ENCODE measurements around the gene PDLIM7.

PDLIM7 gene

DNA sequence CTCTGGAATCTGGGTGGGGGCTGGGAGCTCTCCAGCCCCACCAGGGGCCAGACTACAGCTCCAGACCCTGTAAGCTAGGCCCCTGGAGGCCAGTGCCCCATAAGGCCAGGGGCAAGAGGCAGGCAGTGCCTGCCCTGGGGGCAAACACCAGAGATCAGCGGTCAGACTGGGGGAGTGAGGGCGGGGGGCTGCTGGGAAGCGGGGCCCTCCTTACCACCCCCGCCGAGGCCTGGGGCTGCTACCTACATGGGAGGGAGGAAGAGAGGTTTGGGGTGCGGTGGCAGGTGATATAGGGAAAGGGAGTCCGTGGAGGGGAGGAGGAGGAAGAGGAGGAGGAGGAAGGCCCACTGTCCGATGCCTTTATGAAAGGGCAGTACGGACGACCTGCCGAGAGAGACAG is 38.0 kb downstream of the PDLIM7 start:
- no peak for TF ChIP-seq ZNF274 (IDR thresholded peaks at IDR 0.05; ENCODE audit: low read depth, low read length)
- no peak overlapping the region for H3K4me3 ChIP-seq (ENCODE audit: low read length)

DNA sequence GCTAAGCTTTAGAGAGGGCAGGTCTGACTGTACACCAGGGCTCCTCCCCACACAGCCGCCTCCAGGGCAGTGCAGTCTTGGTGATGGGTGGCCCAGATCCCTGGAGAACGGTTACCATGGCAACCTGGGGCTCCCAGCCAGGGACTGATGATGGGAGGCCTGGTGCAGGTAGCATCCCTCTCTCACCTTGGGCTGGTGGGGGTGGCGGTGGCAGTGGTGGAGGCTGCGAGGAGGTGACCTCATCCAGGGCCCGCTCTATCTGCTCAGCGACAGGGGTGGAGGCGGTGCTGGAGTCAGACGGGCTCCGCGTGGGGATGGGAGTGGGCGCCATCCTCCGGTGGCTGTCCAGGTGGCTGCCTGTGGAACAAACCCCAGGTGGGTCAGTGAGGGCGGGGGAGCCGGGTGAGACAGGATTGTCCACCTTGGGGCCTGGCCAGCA is 38.5 kb downstream of the PDLIM7 start:
- no peak overlapping the region for H3K4me3 ChIP-seq (ENCODE audit: low read length)
- no peak for TF ChIP-seq ZNF274 (IDR thresholded peaks at IDR 0.05; ENCODE audit: low read depth, low read length)

DNA sequence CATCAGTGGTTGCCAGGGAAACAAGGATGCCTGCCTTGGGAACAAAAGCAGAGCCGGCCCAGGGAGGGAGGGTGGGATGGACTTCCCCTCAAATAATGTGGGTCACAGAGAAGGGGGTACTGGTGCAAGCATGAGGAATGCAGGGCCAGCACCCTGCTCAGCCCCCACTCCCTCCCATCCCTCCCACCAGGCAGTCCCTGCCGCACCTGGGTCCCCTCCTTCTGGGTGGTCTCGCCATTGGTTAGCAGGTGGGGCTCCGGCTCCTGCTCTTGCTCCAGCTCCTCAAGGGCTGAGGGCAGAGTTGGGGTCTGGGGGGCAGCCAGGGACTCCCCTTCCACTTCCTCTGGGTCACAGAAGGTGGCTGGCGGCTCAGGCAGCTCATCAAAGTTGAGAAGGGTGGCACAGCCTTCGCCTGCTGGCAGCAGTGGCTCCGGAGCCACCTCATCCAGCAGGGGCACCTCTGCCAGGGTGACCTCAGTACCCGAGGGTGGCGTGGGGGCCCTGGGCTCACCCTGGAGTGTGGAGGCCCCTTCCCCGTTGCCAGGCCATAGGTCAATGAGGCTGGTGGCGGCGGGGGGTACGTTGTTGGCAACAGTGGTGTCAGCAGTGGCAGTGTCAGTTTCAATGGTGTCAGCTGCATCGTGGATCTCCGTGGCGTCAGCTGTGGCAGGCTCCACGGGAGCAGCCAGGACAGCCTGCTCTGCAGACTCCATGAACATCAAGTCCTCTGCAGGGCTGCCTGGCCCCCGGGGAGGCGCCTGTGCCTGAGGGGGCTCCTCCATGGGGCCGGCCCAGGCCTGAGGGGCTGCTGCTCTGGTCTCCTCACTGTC is 39.3 kb downstream of the PDLIM7 start:
- TF ChIP-seq ZNF274 (IDR thresholded peaks at IDR 0.05; ENCODE audit: low read depth, low read length): no peak
- H3K4me3 ChIP-seq (ENCODE audit: low read length): no peak overlapping the region

DNA sequence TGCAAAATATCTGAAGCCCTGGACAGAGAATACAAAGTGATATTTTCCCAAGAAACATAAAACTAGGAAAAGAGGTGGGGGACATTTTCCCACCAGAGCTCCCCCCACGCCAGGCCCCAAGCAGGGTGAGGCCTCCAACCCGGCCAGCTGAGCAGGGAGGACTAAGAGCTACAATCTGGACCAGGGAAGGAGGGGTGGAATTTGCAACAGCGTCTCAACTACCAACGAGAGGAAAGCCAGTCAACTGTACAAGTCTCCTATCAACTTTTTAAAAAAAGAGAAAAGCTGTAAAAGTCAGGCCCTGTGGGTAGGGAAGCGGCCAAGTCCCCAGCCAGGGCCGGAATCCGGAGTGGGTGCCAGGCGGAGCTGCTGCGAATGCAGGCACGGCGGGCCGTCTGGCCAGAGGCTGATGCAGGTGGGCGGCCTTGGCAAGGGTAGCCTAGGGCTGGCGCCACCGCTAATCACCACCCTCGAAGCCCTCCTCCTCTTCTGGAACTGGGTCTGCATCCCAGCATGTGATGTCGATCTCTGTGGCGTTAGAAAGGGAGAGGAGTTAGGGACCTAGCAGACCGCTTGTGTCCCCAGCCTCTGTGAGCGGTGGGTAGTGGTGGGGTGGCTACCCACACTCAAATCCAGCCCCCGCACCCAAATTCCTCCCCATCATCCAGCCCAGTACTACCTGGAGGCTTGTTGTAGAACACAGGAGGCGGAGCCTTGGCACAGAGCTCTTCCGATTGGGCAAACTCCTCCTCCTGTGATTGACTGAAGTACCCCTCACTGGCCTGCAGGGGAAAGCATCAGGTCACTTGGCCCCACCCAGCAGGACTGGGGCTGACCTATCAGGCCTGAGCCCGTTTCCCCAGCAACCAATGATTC is 40.2 kb downstream of the PDLIM7 start:
- H3K4me3 ChIP-seq (ENCODE audit: low read length): no peak overlapping the region
- no peak for TF ChIP-seq ZNF274 (IDR thresholded peaks at IDR 0.05; ENCODE audit: low read depth, low read length)

DNA sequence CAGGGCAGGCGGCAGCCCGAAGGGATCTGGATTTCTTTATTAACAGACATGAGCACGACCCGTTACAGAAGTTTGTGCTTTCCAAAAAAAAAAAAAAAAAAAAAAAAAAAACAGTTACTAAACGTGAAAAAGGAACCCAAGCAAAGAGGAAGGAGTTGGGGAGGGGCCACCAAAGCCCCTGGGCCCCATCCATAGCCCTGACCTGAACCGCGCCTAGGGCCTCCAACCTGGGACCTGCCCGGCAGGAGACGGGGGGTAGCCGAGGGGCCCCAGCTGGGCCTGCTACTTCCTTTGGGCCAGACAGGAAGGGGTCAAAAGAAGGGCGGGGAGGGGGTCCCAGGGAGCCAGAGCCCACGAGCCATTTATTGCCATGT is 40.8 kb downstream of the PDLIM7 start:
- no peak overlapping the region for H3K4me3 ChIP-seq (ENCODE audit: low read length)
- no peak for TF ChIP-seq ZNF274 (IDR thresholded peaks at IDR 0.05; ENCODE audit: low read depth, low read length)

DNA sequence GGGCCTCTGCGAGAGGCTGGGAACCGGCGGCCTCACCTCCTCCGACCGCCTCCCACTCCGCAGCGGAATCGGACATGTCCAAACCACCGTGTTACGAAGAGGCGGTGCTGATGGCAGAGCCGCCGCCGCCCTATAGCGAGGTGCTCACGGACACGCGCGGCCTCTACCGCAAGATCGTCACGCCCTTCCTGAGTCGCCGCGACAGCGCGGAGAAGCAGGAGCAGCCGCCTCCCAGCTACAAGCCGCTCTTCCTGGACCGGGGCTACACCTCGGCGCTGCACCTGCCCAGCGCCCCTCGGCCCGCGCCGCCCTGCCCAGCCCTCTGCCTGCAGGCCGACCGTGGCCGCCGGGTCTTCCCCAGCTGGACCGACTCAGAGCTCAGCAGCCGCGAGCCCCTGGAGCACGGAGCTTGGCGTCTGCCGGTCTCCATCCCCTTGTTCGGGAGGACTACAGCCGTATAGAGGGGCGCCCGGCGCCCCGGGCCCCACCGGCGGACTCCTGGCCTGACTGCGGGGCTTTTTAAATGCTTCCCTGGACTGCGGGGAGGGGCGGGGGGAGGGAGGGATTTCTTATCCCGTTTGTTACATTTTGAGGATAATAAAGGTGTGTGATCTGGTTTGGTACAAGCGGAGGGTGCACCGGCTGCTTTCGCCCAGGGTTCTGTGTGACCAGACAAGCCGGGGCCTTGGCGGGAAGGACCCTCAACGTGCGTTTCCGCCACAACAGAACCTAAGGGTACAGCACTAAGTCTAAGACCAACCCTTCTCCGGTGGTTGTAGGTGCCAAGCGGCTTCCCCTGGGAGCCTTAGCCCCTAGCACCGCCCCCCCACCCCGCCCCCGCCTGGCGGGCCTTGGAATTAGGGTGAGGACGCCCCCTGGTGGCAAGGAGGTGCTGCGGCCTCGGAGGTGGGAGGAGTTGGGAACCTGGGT is 41.5 kb downstream of the PDLIM7 start:
- TF ChIP-seq ZNF274 (IDR thresholded peaks at IDR 0.05; ENCODE audit: low read depth, low read length): no peak
- H3K4me3 ChIP-seq (ENCODE audit: low read length): peak overlapping the region; percentile 74; the same call in 1 of the 2 replicates

DNA sequence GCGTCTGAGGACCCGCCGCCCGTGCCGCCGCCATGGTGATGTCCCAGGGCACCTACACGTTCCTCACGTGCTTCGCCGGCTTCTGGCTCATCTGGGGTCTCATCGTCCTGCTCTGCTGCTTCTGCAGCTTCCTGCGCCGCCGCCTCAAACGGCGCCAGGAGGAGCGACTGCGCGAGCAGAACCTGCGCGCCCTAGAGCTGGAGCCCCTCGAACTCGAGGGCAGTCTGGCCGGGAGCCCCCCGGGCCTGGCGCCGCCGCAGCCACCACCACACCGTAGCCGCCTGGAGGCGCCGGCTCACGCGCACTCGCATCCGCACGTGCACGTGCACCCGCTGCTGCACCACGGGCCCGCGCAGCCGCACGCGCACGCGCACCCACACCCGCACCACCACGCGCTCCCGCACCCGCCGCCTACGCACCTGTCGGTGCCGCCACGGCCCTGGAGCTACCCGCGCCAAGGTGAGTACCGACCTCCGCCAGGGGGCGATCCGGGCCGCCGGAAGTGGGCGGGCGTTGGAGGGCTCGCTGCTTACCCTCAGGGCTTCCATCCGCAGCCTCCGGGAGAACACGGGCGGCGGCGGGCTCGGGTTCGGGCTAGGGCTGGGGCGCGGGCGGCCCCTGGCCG is 42.3 kb downstream of the PDLIM7 start:
- no peak for TF ChIP-seq ZNF274 (IDR thresholded peaks at IDR 0.05; ENCODE audit: low read depth, low read length)
- H3K4me3 ChIP-seq (ENCODE audit: low read length): peak overlapping the region; percentile 74; the same call in 1 of the 2 replicates

DNA sequence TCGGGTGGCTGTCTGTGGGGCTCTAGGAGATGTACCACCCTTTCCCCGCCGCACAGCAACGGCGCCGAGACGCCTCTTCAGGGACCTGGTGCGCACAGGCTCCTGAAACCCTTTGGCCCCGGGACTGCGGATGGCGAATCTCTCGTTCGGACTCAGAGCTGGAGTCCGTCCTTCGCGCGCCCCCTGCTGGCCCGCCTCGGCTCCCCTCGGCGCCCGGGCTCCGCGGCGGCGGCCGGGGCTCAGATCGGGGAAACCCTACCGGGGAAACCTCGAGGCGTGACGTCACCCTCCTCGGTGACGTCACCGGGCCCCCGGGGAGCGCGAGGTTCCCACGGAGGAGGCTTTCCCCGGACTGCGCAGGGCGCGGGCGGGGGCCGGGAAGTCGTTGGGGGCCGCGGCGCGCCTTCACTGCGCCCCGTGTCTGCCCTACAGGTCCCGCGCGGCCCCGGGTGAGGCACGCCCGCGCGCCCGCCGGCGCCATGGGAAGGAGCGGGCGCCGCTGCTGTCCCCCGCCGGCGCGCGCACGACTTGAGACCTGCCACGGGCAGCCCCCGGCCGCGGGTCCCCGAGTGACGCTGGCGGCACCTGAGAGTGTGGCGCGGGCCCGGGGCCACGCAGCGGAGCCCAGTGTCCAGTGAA is 42.9 kb downstream of the PDLIM7 start:
- H3K4me3 ChIP-seq (ENCODE audit: low read length): peak overlapping the region; percentile 74; the same call in 1 of the 2 replicates
- no peak for TF ChIP-seq ZNF274 (IDR thresholded peaks at IDR 0.05; ENCODE audit: low read depth, low read length)

DNA sequence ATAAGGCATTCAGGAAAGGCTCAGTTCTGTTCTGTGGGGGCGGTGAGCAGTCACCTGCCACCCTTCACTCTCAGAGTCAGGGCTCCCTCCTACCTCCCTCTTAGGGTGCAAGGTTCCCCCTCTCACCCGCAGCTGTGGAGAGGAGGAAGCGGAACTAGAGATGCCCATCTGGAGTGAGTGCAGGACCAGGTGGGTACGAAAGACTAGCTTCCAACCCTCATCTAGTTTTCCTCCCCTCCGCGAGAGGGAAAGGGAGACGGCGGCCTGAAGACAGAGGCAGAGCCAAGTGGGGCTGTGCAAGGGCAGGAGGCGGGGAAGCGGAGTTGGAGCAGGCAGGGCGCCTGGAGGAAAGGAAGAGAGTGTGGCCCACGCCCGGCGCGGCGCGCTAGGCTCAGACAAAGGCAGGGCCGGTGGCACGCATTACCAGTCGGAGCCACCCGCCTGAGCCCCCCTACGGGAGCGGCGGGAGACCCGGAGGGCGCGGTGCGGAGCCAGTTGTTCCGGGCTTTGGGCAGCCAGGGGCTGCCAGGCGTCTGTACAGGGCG is 43.5 kb downstream of the PDLIM7 start:
- peak overlapping the region; percentile 51; the same call in 1 of the 2 replicates for H3K4me3 ChIP-seq (ENCODE audit: low read length)
- TF ChIP-seq ZNF274 (IDR thresholded peaks at IDR 0.05; ENCODE audit: low read depth, low read length): no peak

DNA sequence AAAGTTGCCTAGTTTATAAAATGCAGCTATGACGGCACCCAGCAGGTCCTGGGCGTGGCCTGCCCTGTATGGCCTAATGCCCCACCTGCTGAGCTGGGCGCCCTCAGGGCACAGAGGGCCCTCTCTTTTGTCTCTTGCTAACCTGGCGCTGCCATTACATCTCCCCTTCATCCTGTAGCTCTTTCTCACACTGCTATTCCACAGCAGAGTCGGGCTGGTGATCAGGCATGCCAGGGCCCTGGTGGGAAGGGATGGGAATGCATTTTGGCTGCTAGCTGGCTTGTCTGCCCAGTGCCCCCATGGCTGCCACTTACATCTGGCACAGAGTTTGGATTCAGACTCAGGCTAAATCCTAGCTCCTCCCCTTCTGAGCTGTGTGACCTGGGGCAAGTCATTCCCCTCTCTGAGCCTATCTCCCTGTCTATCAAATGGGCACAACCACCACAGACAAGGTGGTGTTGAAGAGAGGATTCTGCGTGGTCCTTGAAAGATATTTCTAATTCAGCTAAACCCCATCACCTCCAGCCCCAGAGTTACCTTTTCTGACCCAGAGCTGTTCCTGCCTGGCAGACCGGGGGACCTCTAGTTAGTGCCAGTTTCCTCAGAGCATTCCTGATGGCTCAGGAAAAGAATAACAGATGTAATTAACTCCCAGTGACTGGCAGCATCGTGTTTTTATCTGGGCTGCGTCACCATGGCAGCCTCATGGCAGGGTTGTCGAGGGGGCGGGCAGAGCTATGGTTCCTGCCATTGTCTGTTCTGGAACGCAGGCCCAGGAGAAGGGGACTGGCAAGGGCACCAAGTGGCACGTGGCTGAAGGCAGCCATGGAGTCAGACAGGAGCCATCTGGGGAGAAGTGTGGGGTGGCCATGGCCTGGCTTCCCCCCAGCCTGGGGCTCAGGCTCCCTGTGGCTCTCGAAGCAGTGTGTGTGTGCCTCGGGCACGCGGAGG is 44.4 kb downstream of the PDLIM7 start:
- no peak overlapping the region for H3K4me3 ChIP-seq (ENCODE audit: low read length)
- TF ChIP-seq ZNF274 (IDR thresholded peaks at IDR 0.05; ENCODE audit: low read depth, low read length): no peak

DNA sequence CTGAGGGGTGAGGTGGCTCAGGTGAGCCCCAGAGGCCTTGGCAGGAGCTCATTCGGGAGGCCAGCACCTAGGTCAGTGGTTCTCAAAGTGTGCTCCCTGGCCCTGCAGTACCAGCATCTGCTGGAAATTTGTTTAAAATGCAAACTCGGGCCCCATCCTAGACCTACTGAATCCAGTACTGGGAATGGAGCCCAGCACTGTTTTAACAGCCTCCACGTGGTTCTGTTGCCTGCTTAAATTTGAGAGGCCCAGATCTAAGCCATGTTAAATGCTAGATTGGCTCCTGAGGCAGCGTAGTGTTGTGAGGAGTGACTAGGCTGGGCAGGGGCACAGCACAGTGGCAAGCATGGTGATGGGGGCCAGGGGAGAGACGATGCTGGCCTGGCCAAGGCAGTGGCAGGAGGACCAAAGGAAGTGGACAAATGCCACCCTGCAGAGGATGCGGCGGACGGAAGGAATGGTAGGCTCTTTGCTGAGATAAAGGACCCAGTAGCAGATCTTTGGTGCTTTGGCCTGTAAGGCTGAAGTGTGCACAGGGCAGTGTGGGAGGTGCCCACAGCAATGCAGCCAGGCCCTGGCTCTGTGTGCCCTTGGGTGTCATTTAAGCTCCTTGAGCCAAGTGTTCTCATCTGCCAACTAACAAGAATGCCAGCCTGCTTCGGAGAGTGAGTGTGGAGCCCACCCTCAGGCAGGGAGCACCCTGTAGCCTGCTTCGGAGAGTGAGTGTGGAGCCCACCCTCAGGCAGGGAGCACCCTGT is 46.6 kb downstream of the PDLIM7 start:
- TF ChIP-seq ZNF274 (IDR thresholded peaks at IDR 0.05; ENCODE audit: low read depth, low read length): no peak
- H3K4me3 ChIP-seq (ENCODE audit: low read length): no peak overlapping the region
